Skeletal muscle tissue (tissue), 4 donors: ENCODE results near the gene C1QL1. TPM values are rescaled to one million over a fixed set of nuclear protein-coding genes. Genes with fewer than 3 reads are reported as not detected.

Experiments
- H3K27ac ChIP-seq: one replicate; pipeline ENCODE4 v1.7.0; 2013; ENCODE audit warnings: mild to moderate bottlenecking, low read depth, low read length, inconsistent platforms
- H3K27me3 ChIP-seq, 3 donors: one replicate each; pipeline ENCODE4 v1.7.0; 2013; ENCODE audit warnings: low read length in 3 of 3; ENCODE audit not compliant: control insufficient read depth in 3 of 3, insufficient read depth in 3 of 3
- H3K36me3 ChIP-seq, 3 donors: one replicate each; pipeline ENCODE4 v1.7.0; 2013; ENCODE audit warnings: low read length in 3 of 3; ENCODE audit not compliant: control insufficient read depth in 3 of 3, insufficient read depth in 3 of 3
- H3K4me1 ChIP-seq, 3 donors: one replicate each; pipeline ENCODE4 v1.7.0; 2013; ENCODE audit warnings: low read length in 3 of 3, mild to moderate bottlenecking in 3 of 3; ENCODE audit not compliant: control insufficient read depth in 3 of 3, insufficient read depth in 3 of 3
- H3K4me3 ChIP-seq, 3 donors: one replicate each; pipeline ENCODE4 v1.7.0; 2013; ENCODE audit warnings: low read length in 3 of 3
- H3K9ac ChIP-seq, 3 donors: one replicate each; pipeline ENCODE4 v1.7.0; 2013; ENCODE audit warnings: low read length in 3 of 3, mild to moderate bottlenecking in 3 of 3, moderate library complexity in 2 of 3, low read depth in 1 of 3
- H3K9me3 ChIP-seq, 3 donors: one replicate each; pipeline ENCODE4 v1.7.0; 2013; ENCODE audit warnings: low read length in 3 of 3; ENCODE audit not compliant: control insufficient read depth in 3 of 3
- total RNA-seq: library from RNA; depleted of rRNA; stranded (reverse); fragments of >200 nt; gene quantifications from one replicate; pipeline ENCODE4 v1.2.3, GENCODE V29; 2014
- donor health status: Osteomylitis.

Gene C1QL1
- total RNA-seq, 1 donor from 2014 or later, result 1.0 TPM

- H3K9me3 ChIP-seq, result no peaks in the 10 kb centered on the region
- peaks cover 16 to 17% (median 16%) of the 10 kb centered on the region in 3 donors for H3K27me3 ChIP-seq
- no peak overlapping the region for H3K9ac ChIP-seq
- no peak overlapping the region for H3K4me3 ChIP-seq
- H3K27ac ChIP-seq, result no peak overlapping the region
- peaks cover 0 to 10% (median 4%) of the 10 kb centered on the region in 3 donors for H3K4me1 ChIP-seq
- H3K36me3 ChIP-seq, result no peaks in the 10 kb centered on the region
Observed at GRCh38 chr17:44916781-44917241, 51.3 kb downstream of the C1QL1 start.

- Histone ChIP-seq H3K9ac (no peak overlapping the region), H3K4me3 (no peak overlapping the region), H3K27me3 (peaks cover 19 to 24% (median 22%) of the 10 kb centered on the region in 3 donors), H3K36me3 (no peaks in the 10 kb centered on the region), H3K4me1 (peaks cover 1 to 10% (median 9%) of the 10 kb centered on the region in 3 donors), H3K27ac (no peak overlapping the region), H3K9me3 (no peaks in the 10 kb centered on the region)
Observed at GRCh38 chr17:44915862-44916780, 52.0 kb downstream of the C1QL1 start.

GRCh38 chr17:44915321-44915726 is 52.8 kb downstream of the C1QL1 start, which contains the start of gene GFAP:
TSS of gene GFAP (minus strand) at chr17:44915500. CDS start at chr17:44915486, 14 bp downstream.
- Histone ChIP-seq H3K4me3 (no peak within 1 kb of the TSS), H3K36me3 (no peaks in the 10 kb centered on the region), H3K9ac (no peak within 1 kb of the TSS), H3K4me1 (peaks cover 4 to 10% (median 10%) of the 10 kb centered on the region in 3 donors), H3K27ac (no peak within 1 kb of the TSS), H3K9me3 (no peaks in the 10 kb centered on the region), H3K27me3 (peaks cover 19 to 29% (median 28%) of the 10 kb centered on the region in 3 donors)

- Histone ChIP-seq H3K4me1 (peaks cover 4 to 8% (median 8%) of the 10 kb centered on the region in 3 donors), H3K9me3 (no peaks in the 10 kb centered on the region), H3K9ac (no peak overlapping the region), H3K4me3 (no peak overlapping the region), H3K36me3 (no peaks in the 10 kb centered on the region), H3K27ac (no peak overlapping the region), H3K27me3 (peaks cover 19 to 29% (median 29%) of the 10 kb centered on the region in 3 donors)
Observed at GRCh38 chr17:44914698-44915271, 53.3 kb downstream of the C1QL1 start.

GRCh38 chr17:44914148-44914547 is 54.0 kb downstream of the C1QL1 start:
- no peaks in the 10 kb centered on the region for H3K9me3 ChIP-seq
- no peak overlapping the region for H3K27ac ChIP-seq
- H3K9ac ChIP-seq, result no peak overlapping the region
- peaks cover 19 to 29% (median 29%) of the 10 kb centered on the region in 3 donors for H3K27me3 ChIP-seq
- no peaks in the 10 kb centered on the region for H3K36me3 ChIP-seq
- peaks cover 4 to 6% (median 5%) of the 10 kb centered on the region in 3 donors for H3K4me1 ChIP-seq
- H3K4me3 ChIP-seq, result no peak overlapping the region

- H3K27ac ChIP-seq, result no peak overlapping the region
- no peak overlapping the region for H3K9ac ChIP-seq
- peaks cover 4 to 6% (median 5%) of the 10 kb centered on the region in 3 donors for H3K4me1 ChIP-seq
- H3K9me3 ChIP-seq, result no peaks in the 10 kb centered on the region
- no peak overlapping the region for H3K4me3 ChIP-seq
- peaks cover 19 to 29% (median 29%) of the 10 kb centered on the region in 3 donors for H3K27me3 ChIP-seq
- no peaks in the 10 kb centered on the region for H3K36me3 ChIP-seq
Observed at GRCh38 chr17:44913676-44914075, 54.4 kb downstream of the C1QL1 start.

- Histone ChIP-seq H3K9ac (no peak overlapping the region), H3K9me3 (no peaks in the 10 kb centered on the region), H3K4me1 (peaks cover 4 to 6% (median 5%) of the 10 kb centered on the region in 3 donors), H3K27ac (no peak overlapping the region), H3K27me3 (peaks cover 19 to 29% (median 29%) of the 10 kb centered on the region in 3 donors), H3K36me3 (no peaks in the 10 kb centered on the region), H3K4me3 (no peak overlapping the region)
Observed at GRCh38 chr17:44912763-44913544, 55.1 kb downstream of the C1QL1 start.

- H3K4me3 ChIP-seq, result peak overlapping the region in 1 of 3 donors; percentile 36
- no peaks in the 10 kb centered on the region for H3K36me3 ChIP-seq
- peaks cover 19 to 29% (median 26%) of the 10 kb centered on the region in 3 donors for H3K27me3 ChIP-seq
- H3K9ac ChIP-seq, result no peak overlapping the region
- H3K9me3 ChIP-seq, result no peaks in the 10 kb centered on the region
- H3K4me1 ChIP-seq, result peaks cover 2 to 6% (median 4%) of the 10 kb centered on the region in 3 donors
- H3K27ac ChIP-seq, result no peak overlapping the region
Observed at GRCh38 chr17:44911133-44912001, 56.7 kb downstream of the C1QL1 start.
